H7 (cell line): ENCODE measurements around the gene ARHGEF4. TPM values are rescaled to one million over a fixed set of nuclear protein-coding genes. Genes with fewer than 3 reads are reported as not detected.
"Not testable (repeated sequence)": the region's sequence is repeated elsewhere in the genome, so short reads cannot be mapped to it uniquely, and the experiment has no call there.

Experiments
- DNase-seq: peaks from one replicate; pipeline ENCODE4 v3.0.0; 2012
- H3K27me3 ChIP-seq: 2 replicates; pipeline ENCODE4 v1.6.0; 2011; ENCODE audit warnings: mild to moderate bottlenecking, low read length; ENCODE audit not compliant: control insufficient read depth, insufficient read depth
- H3K36me3 ChIP-seq: replicated peaks from 2 replicates; pipeline ENCODE4 v1.5.1; 2011; ENCODE audit warnings: low read length; ENCODE audit not compliant: control insufficient read depth, insufficient read depth
- H3K4me3 ChIP-seq: 2 replicates; pipeline ENCODE4 v1.5.1; 2011; ENCODE audit warnings: low read depth, mild to moderate bottlenecking, control low read depth, low read length, moderate library complexity; ENCODE audit not compliant: insufficient read depth
- total RNA-seq: library from RNA; depleted of rRNA; stranded (reverse); fragments of >200 nt; shearing (Covaris generic); gene quantifications from 2 replicates; pipeline ENCODE4 v1.2.3, GENCODE V29; 2014

ARHGEF4 gene
- total RNA-seq, 1 experiment from 2014 or later, result 15.6 TPM

DNA sequence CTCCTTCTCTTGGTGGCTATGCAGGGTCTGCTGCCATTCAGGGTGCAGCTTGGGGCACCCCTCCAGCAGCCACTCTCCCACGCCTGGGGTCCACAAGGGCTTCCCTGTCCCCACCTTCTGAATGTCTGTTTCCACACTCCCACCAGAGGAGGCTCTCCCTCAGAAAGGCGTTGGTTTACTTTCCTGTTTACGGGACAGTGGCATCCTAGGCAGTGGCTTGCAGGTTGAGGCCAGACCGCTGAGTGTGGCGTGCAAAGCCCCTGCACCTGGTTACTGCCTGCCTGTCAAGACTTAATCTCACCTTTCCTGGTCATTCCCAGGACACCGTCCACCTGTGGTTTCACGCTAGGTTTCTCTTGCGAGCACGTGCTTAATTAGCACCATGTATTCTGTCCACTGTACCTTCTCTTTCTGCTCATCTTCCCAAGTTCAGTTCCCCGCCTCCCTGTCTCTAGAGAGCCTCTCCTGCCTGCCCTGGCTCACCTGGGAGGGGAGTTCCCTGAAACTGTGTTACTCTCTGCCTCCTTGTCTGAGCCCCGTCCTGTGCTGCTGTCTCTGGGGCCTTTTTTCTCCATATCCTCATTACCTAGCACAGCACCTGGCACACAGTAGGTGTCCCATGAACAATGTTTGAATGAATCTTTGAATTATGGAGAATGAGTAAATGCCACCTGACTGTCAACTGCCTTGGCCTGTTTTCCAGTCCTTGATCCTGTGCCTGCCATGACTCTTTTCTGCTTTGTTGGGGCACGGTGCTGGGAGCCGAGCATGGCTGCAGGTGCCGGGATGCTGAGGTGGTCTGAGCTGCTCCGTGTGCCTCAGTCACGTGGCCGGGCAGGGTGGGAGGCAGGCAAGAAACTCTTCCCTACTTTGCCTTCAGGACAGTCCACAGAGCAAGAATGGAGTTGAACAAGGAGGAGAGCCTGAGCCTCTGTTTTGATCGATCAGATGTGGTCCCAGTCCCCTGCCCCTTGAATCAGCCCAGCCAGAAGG, 56.4 kb downstream of the ARHGEF4 start:
- Histone ChIP-seq H3K36me3 (no peaks in the 10 kb centered on the region), H3K27me3 (no peaks in the 10 kb centered on the region), H3K4me3 (no peak overlapping the region)
- no peak for DNase-seq

DNA sequence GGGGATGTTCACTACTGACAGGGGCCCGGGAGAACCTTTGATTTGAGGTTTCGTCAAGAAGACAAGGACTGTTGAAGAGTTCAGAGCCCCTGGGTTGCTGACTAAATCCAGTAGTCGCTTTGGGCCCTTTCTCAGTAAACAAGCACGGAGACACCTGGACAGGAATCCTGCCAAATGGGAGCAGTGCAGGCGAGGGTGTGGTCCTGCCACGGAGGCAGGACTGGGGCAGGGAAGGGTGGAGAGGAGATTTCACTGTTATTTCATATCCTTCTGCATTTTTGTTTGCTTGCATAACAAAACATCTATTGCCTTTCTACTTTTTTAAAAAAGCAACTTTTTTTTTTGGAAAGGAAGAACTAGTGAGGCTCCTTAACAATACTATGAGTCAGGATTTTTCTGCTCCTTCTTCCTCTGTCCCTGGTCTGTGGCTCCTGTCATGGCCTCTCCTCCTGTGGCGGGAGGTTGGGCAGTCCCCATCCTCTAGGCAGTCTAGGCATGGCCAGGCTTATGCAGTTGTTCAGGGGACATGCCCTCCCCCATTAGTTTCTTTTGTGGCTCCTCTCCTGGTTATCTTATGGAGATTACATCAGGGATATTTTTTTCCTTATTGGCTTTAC, 57.7 kb downstream of the ARHGEF4 start:
- H3K27me3 ChIP-seq, result no peaks in the 10 kb centered on the region
- DNase-seq, result no peak
- no peak overlapping the region for H3K4me3 ChIP-seq
- H3K36me3 ChIP-seq, result no peaks in the 10 kb centered on the region

- Histone ChIP-seq H3K36me3 (no peaks in the 10 kb centered on the region), H3K27me3 (no peaks in the 10 kb centered on the region), H3K4me3 (no peak overlapping the region)
- DNase-seq, result peak; percentile 68
These were observed 60.1 kb downstream of the ARHGEF4 start for GRCh38 chr2:130896813-130897212.

GRCh38 chr2:130898553-130898952, 61.8 kb downstream of the ARHGEF4 start:
- H3K27me3 ChIP-seq, result no peaks in the 10 kb centered on the region
- H3K4me3 ChIP-seq, result no peak overlapping the region
- DNase-seq, result no peak
- H3K36me3 ChIP-seq, result no peaks in the 10 kb centered on the region

GRCh38 chr2:130899306-130899705, 62.6 kb downstream of the ARHGEF4 start:
- H3K4me3 ChIP-seq, result no peak overlapping the region
- DNase-seq, result no peak
- H3K36me3 ChIP-seq, result no peaks in the 10 kb centered on the region
- H3K27me3 ChIP-seq, result no peaks in the 10 kb centered on the region

- H3K4me3 ChIP-seq, result no peak overlapping the region
- no peaks in the 10 kb centered on the region for H3K27me3 ChIP-seq
- no peaks in the 10 kb centered on the region for H3K36me3 ChIP-seq
- no peak for DNase-seq
These were observed 64.3 kb downstream of the ARHGEF4 start for GRCh38 chr2:130901061-130901460.

- H3K4me3 ChIP-seq, DNase-seq, H3K36me3 ChIP-seq, H3K27me3 ChIP-seq: not testable (repeated sequence)
These were observed 64.9 kb downstream of the ARHGEF4 start for GRCh38 chr2:130901626-130902025.

DNA sequence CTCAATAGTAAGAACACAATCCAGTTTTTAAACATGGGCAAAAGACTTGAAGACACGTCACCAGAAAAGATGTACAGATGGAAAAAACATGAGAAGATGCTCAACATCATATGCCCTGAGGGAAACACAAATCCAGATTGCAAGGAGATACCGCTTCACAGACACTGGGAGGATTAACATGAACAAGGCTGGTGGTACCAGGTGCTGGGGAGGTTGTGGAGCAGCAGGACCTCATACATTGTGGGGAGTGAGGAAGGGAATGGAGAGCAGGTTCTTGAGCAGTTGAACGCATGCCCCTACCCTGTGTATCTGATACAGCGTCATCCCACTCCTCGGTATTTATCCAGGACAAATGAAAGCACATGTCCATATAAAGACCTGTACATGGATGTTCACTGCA, 72.1 kb downstream of the ARHGEF4 start:
- Histone ChIP-seq H3K36me3 (no peaks in the 10 kb centered on the region), H3K27me3 (no peaks in the 10 kb centered on the region), H3K4me3 (no peak overlapping the region)
- no peak for DNase-seq

DNA sequence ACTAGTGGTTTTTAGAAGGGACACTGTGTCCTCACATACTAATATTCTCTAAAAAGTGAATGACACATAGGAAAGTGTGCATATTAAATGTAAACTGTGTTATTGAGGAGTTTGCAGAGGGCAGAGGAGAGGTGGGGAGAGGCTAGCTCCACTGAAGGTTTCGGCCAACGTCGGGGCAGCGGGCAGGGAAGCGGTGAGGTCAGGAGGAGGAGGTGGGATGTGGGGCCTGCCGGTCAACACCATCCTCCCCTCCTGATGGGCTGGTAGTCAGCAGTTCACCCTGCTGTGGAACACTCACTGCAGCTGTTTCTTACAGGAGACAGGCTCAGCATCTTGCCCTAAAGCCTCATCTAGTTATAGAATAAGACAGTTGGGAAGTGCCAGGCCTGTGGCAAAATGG, 74.2 kb downstream of the ARHGEF4 start:
- DNase-seq, result no peak
- H3K36me3 ChIP-seq, result no peaks in the 10 kb centered on the region
- H3K4me3 ChIP-seq, result no peak overlapping the region
- no peaks in the 10 kb centered on the region; the same call in 1 of the 2 replicates for H3K27me3 ChIP-seq

DNA sequence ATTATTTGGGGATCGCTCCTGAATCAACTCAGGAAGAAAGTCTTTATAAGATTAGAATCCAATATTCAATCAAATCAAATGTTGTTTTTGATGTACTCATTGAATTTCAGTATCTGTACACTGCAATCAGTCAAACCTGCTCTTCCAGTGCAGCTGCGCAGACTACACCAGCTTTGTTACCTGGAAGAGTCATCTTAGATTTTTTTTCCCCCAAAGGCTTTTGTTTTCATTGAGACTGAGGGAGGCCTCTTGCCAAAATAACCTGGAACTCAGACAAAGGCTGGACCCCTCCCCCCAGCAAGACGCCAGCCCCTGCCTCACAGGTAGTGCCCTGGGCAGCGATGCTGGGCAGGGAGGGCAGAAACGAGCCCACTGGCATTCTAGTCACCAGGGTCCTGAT, 74.8 kb downstream of the ARHGEF4 start:
- no peaks in the 10 kb centered on the region; the same call in 1 of the 2 replicates for H3K27me3 ChIP-seq

DNA sequence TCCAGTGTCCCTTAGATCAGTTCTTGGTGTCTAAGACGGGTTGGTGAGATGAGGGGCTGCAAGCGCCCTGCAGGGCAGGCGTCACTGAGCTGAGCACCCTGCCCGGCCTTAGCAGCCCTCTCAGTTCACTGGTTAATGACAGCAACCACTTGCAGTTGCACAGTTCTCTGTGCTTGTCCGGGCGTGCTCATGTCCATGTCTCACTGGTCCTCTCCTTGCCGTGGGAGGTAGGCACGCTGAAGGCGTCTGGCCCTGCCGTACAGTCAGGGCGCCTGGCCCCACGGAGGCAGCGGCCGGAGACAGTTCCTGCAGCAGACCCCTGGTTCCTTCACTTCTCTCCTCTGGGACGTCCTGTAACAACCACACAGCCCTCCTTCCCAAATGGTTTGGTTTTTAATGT, 75.3 kb downstream of the ARHGEF4 start:
- no peak for DNase-seq
- no peaks in the 10 kb centered on the region; the same call in 1 of the 2 replicates for H3K27me3 ChIP-seq
- H3K36me3 ChIP-seq, result no peaks in the 10 kb centered on the region
- H3K4me3 ChIP-seq, result no peak overlapping the region

More for the DNA sequence above, 74.8 kb downstream of the ARHGEF4 start:
- H3K36me3 ChIP-seq, result no peaks in the 10 kb centered on the region
- no peak for DNase-seq
- H3K4me3 ChIP-seq, result no peak overlapping the region

DNA sequence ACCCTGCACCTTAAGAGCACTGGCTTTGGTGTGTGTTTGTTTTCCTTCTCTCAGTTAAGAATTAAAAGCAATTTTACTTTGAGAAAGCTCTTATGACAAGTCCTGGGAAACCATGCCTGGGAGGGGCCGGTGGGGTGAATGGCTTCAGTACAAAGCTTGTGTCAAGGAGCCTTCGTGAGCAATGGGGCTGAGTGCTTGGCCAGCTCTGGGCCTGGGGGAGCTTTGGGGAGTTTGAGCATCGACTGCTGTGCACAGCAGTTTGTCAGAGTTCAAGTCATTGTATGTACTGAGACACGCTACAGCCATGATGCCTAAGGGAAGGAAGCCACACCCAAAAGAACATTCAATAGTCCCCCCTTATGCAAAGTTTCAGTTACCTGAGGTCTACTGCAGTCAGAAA, 75.8 kb downstream of the ARHGEF4 start:
- Histone ChIP-seq H3K27me3 (no peaks in the 10 kb centered on the region; the same call in 1 of the 2 replicates), H3K36me3 (no peaks in the 10 kb centered on the region), H3K4me3 (no peak overlapping the region)
- DNase-seq, result no peak

- Histone ChIP-seq H3K27me3 (no peaks in the 10 kb centered on the region; the same call in 1 of the 2 replicates), H3K4me3 (no peak overlapping the region), H3K36me3 (no peaks in the 10 kb centered on the region)
- no peak for DNase-seq
These were observed 77.2 kb downstream of the ARHGEF4 start for GRCh38 chr2:130913891-130914290.

- no peaks in the 10 kb centered on the region; the same call in 1 of the 2 replicates for H3K27me3 ChIP-seq
- DNase-seq, result no peak
- no peak overlapping the region for H3K4me3 ChIP-seq
- H3K36me3 ChIP-seq, result no peaks in the 10 kb centered on the region
These were observed 78.4 kb downstream of the ARHGEF4 start for GRCh38 chr2:130915149-130915548.
